Activated CD8-positive, alpha-beta T cell treated with anti-CD3 and anti-CD28 coated beads for 36 hours (primary cell): ENCODE measurements around the gene C6. TPM values are rescaled to one million over a fixed set of nuclear protein-coding genes. Genes with fewer than 3 reads are reported as not detected.

Experiments used
- ATAC-seq: fragments of 200-7000 bp; cut with Tn5 transposase; one replicate; pipeline ENCODE4 v1.10.0; 2021; ENCODE audit warnings: mild to moderate bottlenecking, moderate library complexity
- CTCF ChIA-PET: fragments of 350-600 bp; sonication (Branson Sonifier 250); formaldehyde crosslinking; loops from one replicate; lab custom pipeline; 2021; ENCODE audit warnings: antibody characterized with exemption; lab: Charles Lee
- POLR2A ChIA-PET: fragments of 350-600 bp; sonication (Branson Sonifier 250); formaldehyde crosslinking; loops from one replicate; lab custom pipeline; 2021; ENCODE audit warnings: antibody characterized with exemption; lab: Charles Lee
- DNase-seq: peaks from one replicate; pipeline ENCODE4 v3.0.0-alpha.2; 2020
- H3K27ac Mint-ChIP-seq: one replicate; pipeline ENCODE4 v1.8.0; 2021; ENCODE audit warnings: mild to moderate bottlenecking, mixed read lengths
- H3K27me3 Mint-ChIP-seq: one replicate; pipeline ENCODE4 v1.8.0; 2021; ENCODE audit warnings: mixed read lengths
- H3K36me3 Mint-ChIP-seq: one replicate; pipeline ENCODE4 v1.8.0; 2021; ENCODE audit warnings: low read depth, mixed read lengths
- H3K4me1 Mint-ChIP-seq: one replicate; pipeline ENCODE4 v1.8.0; 2021; ENCODE audit warnings: low read depth, mixed read lengths
- H3K4me3 Mint-ChIP-seq: one replicate; pipeline ENCODE4 v1.8.0; 2021; ENCODE audit warnings: mild to moderate bottlenecking, moderate library complexity, mixed read lengths
- H3K9me3 Mint-ChIP-seq: one replicate; pipeline ENCODE4 v1.8.0; 2021; ENCODE audit warnings: mixed read lengths
- intact Hi-C: fragments of 100-400 bp; cut with micrococcal nuclease; formaldehyde crosslinking; loops from one replicate; pipeline ENCODE4 v1.10.0; 2022
- total RNA-seq, 2 experiments: library from RNA; stranded (reverse); gene quantifications; one replicate each; pipeline ENCODE4 v1.2.3, GENCODE V29; 2021
- TF ChIP-seq, protein P1 (sequence below): fragments of 200-600 bp; IDR thresholded peaks from one replicate; pipeline ENCODE4 v1.8.0; 2022; ENCODE audit warnings: antibody characterized with exemption, mild to moderate bottlenecking

C6 gene
- total RNA-seq, 2 experiments from 2014 or later = not detected

DNA sequence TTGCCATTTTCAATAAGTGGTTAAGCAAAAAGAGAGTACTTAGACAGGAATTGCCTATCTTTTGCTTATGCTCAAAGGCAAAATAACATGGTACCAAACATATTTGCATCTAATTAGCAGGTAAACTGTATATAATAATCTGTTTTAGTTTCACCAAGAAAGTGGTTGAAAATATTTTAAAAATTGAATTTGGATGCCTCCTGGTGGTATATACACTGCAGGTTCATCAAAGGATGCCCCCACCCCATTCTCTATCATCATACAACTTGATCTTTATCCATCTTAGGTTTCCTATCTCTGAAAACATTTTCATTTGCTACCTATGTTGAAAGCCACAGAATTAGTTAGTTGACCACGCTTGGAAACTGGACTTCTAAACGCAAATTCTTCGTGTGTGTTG lies 95.2 kb downstream of the C6 start:
- ATAC-seq (no peak), DNase-seq (no peak)
- TF ChIP-seq, protein P1, sequence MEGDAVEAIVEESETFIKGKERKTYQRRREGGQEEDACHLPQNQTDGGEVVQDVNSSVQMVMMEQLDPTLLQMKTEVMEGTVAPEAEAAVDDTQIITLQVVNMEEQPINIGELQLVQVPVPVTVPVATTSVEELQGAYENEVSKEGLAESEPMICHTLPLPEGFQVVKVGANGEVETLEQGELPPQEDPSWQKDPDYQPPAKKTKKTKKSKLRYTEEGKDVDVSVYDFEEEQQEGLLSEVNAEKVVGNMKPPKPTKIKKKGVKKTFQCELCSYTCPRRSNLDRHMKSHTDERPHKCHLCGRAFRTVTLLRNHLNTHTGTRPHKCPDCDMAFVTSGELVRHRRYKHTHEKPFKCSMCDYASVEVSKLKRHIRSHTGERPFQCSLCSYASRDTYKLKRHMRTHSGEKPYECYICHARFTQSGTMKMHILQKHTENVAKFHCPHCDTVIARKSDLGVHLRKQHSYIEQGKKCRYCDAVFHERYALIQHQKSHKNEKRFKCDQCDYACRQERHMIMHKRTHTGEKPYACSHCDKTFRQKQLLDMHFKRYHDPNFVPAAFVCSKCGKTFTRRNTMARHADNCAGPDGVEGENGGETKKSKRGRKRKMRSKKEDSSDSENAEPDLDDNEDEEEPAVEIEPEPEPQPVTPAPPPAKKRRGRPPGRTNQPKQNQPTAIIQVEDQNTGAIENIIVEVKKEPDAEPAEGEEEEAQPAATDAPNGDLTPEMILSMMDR = no peak
- CTCF ChIA-PET = no interaction called here
- Mint-ChIP-seq H3K4me1 (no peaks in the 10 kb centered on the region), H3K9me3 (peaks cover 2% of the 10 kb centered on the region), H3K27ac (no peak overlapping the region), H3K4me3 (no peak overlapping the region), H3K36me3 (no peaks in the 10 kb centered on the region), H3K27me3 (no peaks in the 10 kb centered on the region)
- POLR2A ChIA-PET = no interaction called here
- intact Hi-C loops = no loop called here

DNA sequence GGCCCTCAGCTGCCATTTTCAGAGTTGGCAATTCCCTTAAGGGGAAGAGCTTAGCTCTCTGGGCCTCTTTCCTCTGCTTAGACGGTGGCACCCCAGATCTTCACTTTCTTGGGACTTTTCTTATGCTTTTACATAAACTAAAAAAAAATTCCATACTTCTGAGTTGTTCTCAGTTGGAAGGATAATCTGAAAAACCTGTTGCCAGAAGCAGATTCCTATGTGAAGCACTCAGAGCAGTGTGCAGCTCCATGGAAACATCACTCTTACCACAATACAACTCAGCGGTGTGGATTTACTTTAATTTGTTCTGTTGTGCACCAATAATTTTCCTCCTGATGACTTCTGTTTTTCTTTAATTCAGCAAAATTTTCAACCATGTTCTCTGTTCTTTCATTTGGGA lies 98.1 kb downstream of the C6 start:
- Mint-ChIP-seq H3K27me3 (no peaks in the 10 kb centered on the region), H3K4me3 (no peak overlapping the region), H3K9me3 (no peaks in the 10 kb centered on the region), H3K27ac (no peak overlapping the region), H3K4me1 (no peaks in the 10 kb centered on the region), H3K36me3 (no peaks in the 10 kb centered on the region)
- intact Hi-C loops = no loop called here
- ATAC-seq = no peak
- DNase-seq = no peak
- ChIA-PET POLR2A (no interaction called here), CTCF (no interaction called here)
- TF ChIP-seq, protein P1 = no peak

GRCh38 chr5:41112486-41113455 lies 100.6 kb downstream of the C6 start:
- H3K4me1 Mint-ChIP-seq = no peaks in the 10 kb centered on the region
- no peak for ATAC-seq
- no peaks in the 10 kb centered on the region for H3K36me3 Mint-ChIP-seq
- ChIA-PET POLR2A (no interaction called here), CTCF (no interaction called here)
- no peaks in the 10 kb centered on the region for H3K9me3 Mint-ChIP-seq
- DNase-seq = no peak
- no peak overlapping the region for H3K4me3 Mint-ChIP-seq
- intact Hi-C loops = no loop called here
- TF ChIP-seq, protein P1 = no peak
- H3K27me3 Mint-ChIP-seq = no peaks in the 10 kb centered on the region
- no peak overlapping the region for H3K27ac Mint-ChIP-seq

GRCh38 chr5:41109186-41109585 lies 104.1 kb downstream of the C6 start:
- intact Hi-C loops = no loop called here
- Mint-ChIP-seq H3K36me3 (no peaks in the 10 kb centered on the region), H3K9me3 (no peaks in the 10 kb centered on the region), H3K4me1 (no peaks in the 10 kb centered on the region), H3K4me3 (no peak overlapping the region), H3K27me3 (no peaks in the 10 kb centered on the region), H3K27ac (no peak overlapping the region)
- ChIA-PET CTCF (no interaction called here), POLR2A (no interaction called here)
- ATAC-seq (no peak), DNase-seq (no peak)
- TF ChIP-seq, protein P1 = no peak

DNA sequence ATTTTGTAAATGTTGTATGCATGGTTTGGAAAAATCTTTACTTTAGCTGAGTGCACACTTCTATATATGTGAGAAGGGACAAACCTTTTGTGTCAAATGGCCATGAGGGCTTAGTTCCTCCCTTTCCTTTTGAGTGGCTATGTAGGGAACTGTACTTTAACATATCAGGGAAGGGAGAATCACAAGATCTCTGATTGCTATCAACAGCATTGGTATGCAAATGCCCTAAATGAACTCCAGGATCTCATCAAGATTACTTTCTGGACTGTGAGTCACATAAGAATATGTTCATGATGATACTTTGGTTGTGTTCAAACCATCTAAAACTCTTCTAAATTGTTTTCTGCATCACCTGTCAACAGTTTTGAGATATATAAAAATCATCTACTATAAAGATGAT lies 111.0 kb downstream of the C6 start:
- Mint-ChIP-seq H3K36me3 (no peaks in the 10 kb centered on the region), H3K9me3 (no peaks in the 10 kb centered on the region), H3K27me3 (no peaks in the 10 kb centered on the region), H3K27ac (no peak overlapping the region), H3K4me1 (no peaks in the 10 kb centered on the region), H3K4me3 (no peak overlapping the region)
- CTCF ChIA-PET = no interaction called here
- no peak for ATAC-seq
- intact Hi-C loops = no loop called here
- TF ChIP-seq, protein P1 = no peak
- POLR2A ChIA-PET = no interaction called here
- DNase-seq = no peak
